Measurements from ENCODE around the gene ZNRF3.

The ZNRF3 gene

DNA sequence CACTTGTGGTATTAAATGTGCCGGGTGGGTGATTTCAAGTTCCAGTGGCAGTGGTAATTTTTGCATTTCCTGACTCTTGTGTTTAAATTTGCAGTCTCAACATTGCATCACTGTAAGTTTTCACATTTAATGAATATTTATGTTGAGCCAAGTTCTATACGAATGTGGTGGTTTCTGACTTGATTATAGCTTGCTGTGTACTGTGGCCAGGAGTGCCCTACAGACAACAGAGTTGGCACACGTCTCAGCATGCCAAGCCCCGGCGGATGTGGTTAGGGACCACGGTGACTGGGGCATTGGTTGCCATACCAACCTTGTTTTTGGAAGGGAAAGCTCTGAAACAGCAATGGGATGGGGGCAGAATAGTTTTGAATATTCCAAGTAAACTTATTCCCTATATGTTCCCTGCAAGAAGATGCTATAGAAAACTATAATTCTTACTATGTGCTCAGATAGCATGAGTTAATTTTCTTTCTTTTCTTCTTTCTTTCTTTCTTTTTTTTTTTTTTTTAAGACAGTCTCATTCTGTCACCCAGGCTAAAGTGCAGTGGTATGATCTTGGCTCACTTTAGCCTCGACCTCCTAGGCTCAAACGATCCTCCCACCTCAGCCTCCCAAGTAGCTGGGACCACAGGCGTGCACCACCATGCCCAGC lies 16.0 kb downstream of the ZNRF3 start:
- no peak overlapping the region for H3K4me3 ChIP-seq (ENCODE audit: low read depth, low read length)
- TF ChIP-seq, protein P1, sequence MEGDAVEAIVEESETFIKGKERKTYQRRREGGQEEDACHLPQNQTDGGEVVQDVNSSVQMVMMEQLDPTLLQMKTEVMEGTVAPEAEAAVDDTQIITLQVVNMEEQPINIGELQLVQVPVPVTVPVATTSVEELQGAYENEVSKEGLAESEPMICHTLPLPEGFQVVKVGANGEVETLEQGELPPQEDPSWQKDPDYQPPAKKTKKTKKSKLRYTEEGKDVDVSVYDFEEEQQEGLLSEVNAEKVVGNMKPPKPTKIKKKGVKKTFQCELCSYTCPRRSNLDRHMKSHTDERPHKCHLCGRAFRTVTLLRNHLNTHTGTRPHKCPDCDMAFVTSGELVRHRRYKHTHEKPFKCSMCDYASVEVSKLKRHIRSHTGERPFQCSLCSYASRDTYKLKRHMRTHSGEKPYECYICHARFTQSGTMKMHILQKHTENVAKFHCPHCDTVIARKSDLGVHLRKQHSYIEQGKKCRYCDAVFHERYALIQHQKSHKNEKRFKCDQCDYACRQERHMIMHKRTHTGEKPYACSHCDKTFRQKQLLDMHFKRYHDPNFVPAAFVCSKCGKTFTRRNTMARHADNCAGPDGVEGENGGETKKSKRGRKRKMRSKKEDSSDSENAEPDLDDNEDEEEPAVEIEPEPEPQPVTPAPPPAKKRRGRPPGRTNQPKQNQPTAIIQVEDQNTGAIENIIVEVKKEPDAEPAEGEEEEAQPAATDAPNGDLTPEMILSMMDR (IDR thresholded peaks at IDR 0.05; ENCODE audit: control insufficient read depth, extremely low read depth, insufficient read depth): no peak
- DNase-seq (ENCODE audit: low read depth): no peak

DNA sequence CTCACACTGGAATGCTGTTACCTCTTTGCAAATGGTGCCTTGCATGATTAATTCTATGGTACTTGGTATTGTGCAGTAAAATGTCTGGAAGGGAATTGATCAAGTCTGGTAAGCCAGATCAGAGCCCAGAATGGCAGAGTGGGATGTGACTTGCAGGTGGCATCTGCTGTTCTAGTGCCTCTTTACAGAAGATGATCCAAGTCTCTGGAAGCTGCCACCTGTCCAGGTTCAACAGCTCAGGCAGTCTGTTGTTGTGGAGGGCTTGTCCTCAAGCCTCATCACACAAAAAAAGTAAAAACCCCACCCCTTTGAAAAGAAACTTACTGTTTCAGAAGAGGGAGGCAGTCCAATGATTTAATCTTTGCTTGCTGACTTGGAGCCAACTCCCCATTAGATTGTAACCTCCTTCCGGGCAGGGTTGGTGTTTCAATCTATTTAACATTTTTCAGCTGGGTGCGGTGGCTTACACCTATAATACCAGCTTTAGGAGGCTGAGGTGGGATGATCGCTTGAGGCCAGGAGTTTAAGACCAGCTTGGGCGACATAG lies 17.1 kb downstream of the ZNRF3 start:
- H3K4me3 ChIP-seq (ENCODE audit: low read depth, low read length): no peak overlapping the region
- DNase-seq (ENCODE audit: low read depth): no peak
- TF ChIP-seq, protein P1 (IDR thresholded peaks at IDR 0.05; ENCODE audit: control insufficient read depth, extremely low read depth, insufficient read depth): no peak

DNA sequence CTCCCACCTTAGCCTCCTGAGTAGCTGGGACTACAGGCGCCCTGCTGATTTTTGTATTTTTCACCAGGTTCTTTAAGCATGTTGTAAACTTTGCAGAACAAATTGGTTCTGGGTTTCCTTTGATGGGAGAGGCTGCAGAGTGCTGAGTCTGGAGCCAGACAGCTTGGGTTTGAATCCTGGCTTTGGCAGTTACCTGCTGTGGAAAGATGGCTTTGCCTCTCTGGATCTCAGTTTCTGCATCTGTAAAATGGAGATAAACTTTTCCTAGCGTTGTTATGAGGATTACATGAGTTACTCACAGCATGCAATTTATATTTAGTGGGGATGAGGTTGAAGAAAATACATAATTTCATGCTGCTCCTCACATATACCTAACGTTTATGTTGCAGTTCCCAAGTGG lies 19.1 kb downstream of the ZNRF3 start:
- no peak for DNase-seq (ENCODE audit: low read depth)
- no peak overlapping the region for H3K4me3 ChIP-seq (ENCODE audit: low read depth, low read length)
- TF ChIP-seq, protein P1 (IDR thresholded peaks at IDR 0.05; ENCODE audit: control insufficient read depth, extremely low read depth, insufficient read depth): no peak

DNA sequence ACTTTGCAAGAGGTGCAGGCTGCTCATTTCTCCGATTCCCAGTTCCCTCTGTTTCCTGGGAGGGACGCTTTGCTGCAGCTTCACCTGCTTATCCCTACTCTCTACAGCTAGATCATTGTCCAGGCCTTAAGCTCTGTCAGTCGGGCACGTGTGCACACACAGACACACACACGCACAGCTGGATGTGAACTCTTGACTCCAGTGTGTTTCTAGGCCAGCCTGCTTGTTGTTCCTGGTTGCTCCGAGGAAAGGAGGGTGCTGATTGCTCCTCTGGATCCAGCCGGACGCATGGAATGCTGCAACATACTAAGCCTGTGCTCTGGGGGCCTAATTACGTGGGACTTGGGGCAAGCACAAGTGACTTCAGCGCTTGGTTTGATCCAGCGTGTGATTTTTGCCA lies 19.7 kb downstream of the ZNRF3 start:
- no peak for DNase-seq (ENCODE audit: low read depth)

DNA sequence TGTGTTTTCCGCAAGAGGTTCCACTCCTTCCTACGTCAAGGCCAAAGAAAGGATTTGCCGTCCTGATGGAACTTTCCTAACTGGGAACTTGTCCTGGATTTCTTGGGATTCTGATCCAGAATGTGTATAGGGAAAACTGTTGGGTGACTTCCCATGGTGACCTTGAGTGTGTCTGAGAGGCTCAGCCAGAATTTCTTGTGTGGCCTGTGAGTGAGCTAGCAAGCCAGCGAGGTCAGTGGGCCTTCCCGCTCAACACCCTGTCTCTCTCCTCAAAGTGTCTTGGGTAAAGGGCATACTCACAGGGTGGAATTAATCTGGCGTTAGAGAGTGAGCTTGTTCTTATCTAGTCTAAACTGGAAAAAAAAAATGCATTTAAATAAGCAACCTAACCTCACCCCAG lies 20.4 kb downstream of the ZNRF3 start:
- DNase-seq (ENCODE audit: low read depth): no peak
- TF ChIP-seq, protein P1 (IDR thresholded peaks at IDR 0.05; ENCODE audit: control insufficient read depth, extremely low read depth, insufficient read depth): no peak

More for the DNA sequence above, 19.7 kb downstream of the ZNRF3 start:
- TF ChIP-seq, protein P1 (IDR thresholded peaks at IDR 0.05; ENCODE audit: control insufficient read depth, extremely low read depth, insufficient read depth): no peak
- H3K4me3 ChIP-seq (ENCODE audit: low read depth, low read length): no peak overlapping the region

DNA sequence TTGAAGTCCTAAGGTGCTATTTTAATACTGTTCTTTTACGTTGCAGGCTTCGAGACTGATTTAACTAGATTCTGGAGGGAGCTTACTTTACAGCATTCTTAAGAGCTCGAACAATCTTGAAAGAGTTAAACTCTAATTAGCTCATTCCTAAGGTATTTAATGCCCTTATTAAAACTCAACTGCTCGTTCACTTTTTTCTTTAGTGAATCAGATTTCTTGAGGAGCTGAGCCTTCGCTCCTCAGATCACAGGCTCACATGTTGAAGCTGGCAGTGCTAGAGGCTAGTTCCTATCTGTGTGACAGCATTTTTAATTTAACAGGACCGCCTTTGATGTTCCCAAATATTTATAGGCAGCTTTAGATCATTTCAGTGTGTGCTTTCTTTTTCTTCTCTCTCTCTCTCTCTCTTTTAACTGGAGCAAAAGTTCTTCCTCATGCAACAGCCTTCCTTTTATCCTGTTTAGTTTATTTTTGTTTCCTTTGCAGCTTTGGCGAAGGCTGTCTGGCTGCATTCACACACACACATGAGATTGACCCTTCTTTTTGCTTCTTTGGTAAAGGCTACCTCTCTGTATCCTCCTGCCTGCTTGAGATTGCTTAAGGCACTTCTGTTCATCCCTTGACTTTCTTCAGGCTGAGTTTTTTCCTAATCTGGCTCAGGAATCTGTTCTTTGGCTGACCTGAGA lies 21.0 kb downstream of the ZNRF3 start:
- H3K4me3 ChIP-seq (ENCODE audit: low read depth, low read length): peak overlapping the region; percentile 1
- DNase-seq (ENCODE audit: low read depth): peak; percentile 79
- TF ChIP-seq, protein P1 (IDR thresholded peaks at IDR 0.05; ENCODE audit: control insufficient read depth, extremely low read depth, insufficient read depth): no peak

More for the DNA sequence above, 20.4 kb downstream of the ZNRF3 start:
- no peak overlapping the region for H3K4me3 ChIP-seq (ENCODE audit: low read depth, low read length)

Measured in LNCaP clone FGC (cell line).